ENCODE results near the gene USP25.

The USP25 gene

GRCh38 chr21:15826908-15827601 lies 97.3 kb downstream of the USP25 start:
- no peak overlapping the region for H4K8ac ChIP-seq (ENCODE audit: low read depth, low read length)
- no peak overlapping the region for H2BK120ac ChIP-seq (ENCODE audit: insufficient read depth, low read length, poor library complexity)
- no peak overlapping the region for H2BK12ac ChIP-seq (ENCODE audit: low read length)
- H3K27ac ChIP-seq (ENCODE audit: low read depth, low read length), result no peak overlapping the region
- no peak overlapping the region for H3K14ac ChIP-seq (ENCODE audit: low read length)
- no peaks in the 10 kb centered on the region for H3K9me3 ChIP-seq (ENCODE audit: insufficient read depth, low read depth, low read length)
- H3K4ac ChIP-seq (ENCODE audit: low read depth, low read length), result no peak overlapping the region
- H4K91ac ChIP-seq (ENCODE audit: low read depth, low read length), result no peak overlapping the region
- H2BK5ac ChIP-seq (ENCODE audit: low read depth, low read length, poor library complexity), result no peak overlapping the region
- no peak overlapping the region for H2AFZ ChIP-seq (ENCODE audit: insufficient read depth, low read length, poor library complexity)
- H3K4me2 ChIP-seq (ENCODE audit: low read length), result no peak overlapping the region
- no peaks in the 10 kb centered on the region for H3K79me1 ChIP-seq (ENCODE audit: low read length)
- no peak for DNase-seq
- H3K36me3 ChIP-seq (ENCODE audit: control insufficient read depth in 1 of 2, insufficient read depth in 2 of 2, low read length in 2 of 2), result peaks cover 7% of the 10 kb centered on the region in 2 experiments
- no peak overlapping the region for H4K12ac ChIP-seq (ENCODE audit: low read depth, low read length)
- no peak overlapping the region for H2AK5ac ChIP-seq (ENCODE audit: low read length)
- H3K23ac ChIP-seq (ENCODE audit: low read length), result no peak overlapping the region
- no peak overlapping the region for H3K4me3 ChIP-seq (ENCODE audit: low read depth, low read length)
- WGBS (ENCODE audit: extremely low coverage, insufficient coverage, insufficient read length), result no CpG with 5 or more reads among the region's 8 CpGs
- H3K18ac ChIP-seq (ENCODE audit: low read length), result no peak overlapping the region
- H3K27me3 ChIP-seq (ENCODE audit: insufficient read depth, low read length), result no peaks in the 10 kb centered on the region
- no peaks in the 10 kb centered on the region for H3K4me1 ChIP-seq (ENCODE audit: control insufficient read depth in 1 of 2, insufficient read depth in 2 of 2, low read length in 2 of 2)
- no peak overlapping the region for H3K9ac ChIP-seq (ENCODE audit: low read length)
- H3K79me2 ChIP-seq (ENCODE audit: control insufficient read depth, insufficient read depth, low read length, poor library complexity), result no peaks in the 10 kb centered on the region

GRCh38 chr21:15831497-15831896 lies 101.7 kb downstream of the USP25 start:
- Histone ChIP-seq H2BK12ac (ENCODE audit: low read length) (no peak overlapping the region), H3K4me3 (ENCODE audit: low read depth, low read length) (no peak overlapping the region), H4K12ac (ENCODE audit: low read depth, low read length) (no peak overlapping the region), H2BK120ac (ENCODE audit: insufficient read depth, low read length, poor library complexity) (no peak overlapping the region), H3K79me2 (ENCODE audit: control insufficient read depth, insufficient read depth, low read length, poor library complexity) (no peaks in the 10 kb centered on the region), H3K27ac (ENCODE audit: low read depth, low read length) (no peak overlapping the region), H2BK5ac (ENCODE audit: low read depth, low read length, poor library complexity) (no peak overlapping the region), H3K79me1 (ENCODE audit: low read length) (no peaks in the 10 kb centered on the region), H3K14ac (ENCODE audit: low read length) (no peak overlapping the region), H3K18ac (ENCODE audit: low read length) (no peak overlapping the region), H3K9ac (ENCODE audit: low read length) (no peak overlapping the region), H4K8ac (ENCODE audit: low read depth, low read length) (no peak overlapping the region), H2AK5ac (ENCODE audit: low read length) (no peak overlapping the region), H3K36me3 (ENCODE audit: control insufficient read depth in 1 of 2, insufficient read depth in 2 of 2, low read length in 2 of 2) (peaks cover 5 to 6% of the 10 kb centered on the region in 2 experiments), H3K23ac (ENCODE audit: low read length) (no peak overlapping the region), H3K9me3 (ENCODE audit: insufficient read depth, low read depth, low read length) (no peaks in the 10 kb centered on the region), H3K27me3 (ENCODE audit: insufficient read depth, low read length) (no peaks in the 10 kb centered on the region), H3K4ac (ENCODE audit: low read depth, low read length) (no peak overlapping the region), H3K4me2 (ENCODE audit: low read length) (no peak overlapping the region), H4K91ac (ENCODE audit: low read depth, low read length) (no peak overlapping the region), H3K4me1 (ENCODE audit: control insufficient read depth in 1 of 2, insufficient read depth in 2 of 2, low read length in 2 of 2) (no peaks in the 10 kb centered on the region), H2AFZ (ENCODE audit: insufficient read depth, low read length, poor library complexity) (no peak overlapping the region)
- DNase-seq, result no peak
- no CpG with 5 or more reads among the region's 4 CpGs for WGBS (ENCODE audit: extremely low coverage, insufficient coverage, insufficient read length)

GRCh38 chr21:15837645-15838044 lies 107.9 kb downstream of the USP25 start:
- Histone ChIP-seq H3K14ac (ENCODE audit: low read length) (no peak overlapping the region), H3K4ac (ENCODE audit: low read depth, low read length) (no peak overlapping the region), H4K8ac (ENCODE audit: low read depth, low read length) (no peak overlapping the region), H3K4me2 (ENCODE audit: low read length) (peak overlapping the region; percentile 23), H2BK5ac (ENCODE audit: low read depth, low read length, poor library complexity) (peak overlapping the region; percentile 63), H3K79me1 (ENCODE audit: low read length) (no peaks in the 10 kb centered on the region), H4K91ac (ENCODE audit: low read depth, low read length) (no peak overlapping the region), H3K4me3 (ENCODE audit: low read depth, low read length) (no peak overlapping the region), H3K23ac (ENCODE audit: low read length) (no peak overlapping the region), H2BK12ac (ENCODE audit: low read length) (no peak overlapping the region), H3K9ac (ENCODE audit: low read length) (no peak overlapping the region), H2AFZ (ENCODE audit: insufficient read depth, low read length, poor library complexity) (no peak overlapping the region), H3K27me3 (ENCODE audit: insufficient read depth, low read length) (no peaks in the 10 kb centered on the region), H3K4me1 (ENCODE audit: control insufficient read depth in 1 of 2, insufficient read depth in 2 of 2, low read length in 2 of 2) (peaks cover 0 to 3% of the 10 kb centered on the region in 2 experiments), H3K27ac (ENCODE audit: low read depth, low read length) (peak overlapping the region; percentile 76), H3K79me2 (ENCODE audit: control insufficient read depth, insufficient read depth, low read length, poor library complexity) (no peaks in the 10 kb centered on the region), H3K9me3 (ENCODE audit: insufficient read depth, low read depth, low read length) (no peaks in the 10 kb centered on the region), H4K12ac (ENCODE audit: low read depth, low read length) (no peak overlapping the region), H3K36me3 (ENCODE audit: control insufficient read depth in 1 of 2, insufficient read depth in 2 of 2, low read length in 2 of 2) (peaks cover 3 to 4% of the 10 kb centered on the region in 2 experiments), H2BK120ac (ENCODE audit: insufficient read depth, low read length, poor library complexity) (no peak overlapping the region), H2AK5ac (ENCODE audit: low read length) (no peak overlapping the region), H3K18ac (ENCODE audit: low read length) (no peak overlapping the region)
- no CpG with 5 or more reads among the region's 4 CpGs for WGBS (ENCODE audit: extremely low coverage, insufficient coverage, insufficient read length)
- DNase-seq, result no peak

DNA sequence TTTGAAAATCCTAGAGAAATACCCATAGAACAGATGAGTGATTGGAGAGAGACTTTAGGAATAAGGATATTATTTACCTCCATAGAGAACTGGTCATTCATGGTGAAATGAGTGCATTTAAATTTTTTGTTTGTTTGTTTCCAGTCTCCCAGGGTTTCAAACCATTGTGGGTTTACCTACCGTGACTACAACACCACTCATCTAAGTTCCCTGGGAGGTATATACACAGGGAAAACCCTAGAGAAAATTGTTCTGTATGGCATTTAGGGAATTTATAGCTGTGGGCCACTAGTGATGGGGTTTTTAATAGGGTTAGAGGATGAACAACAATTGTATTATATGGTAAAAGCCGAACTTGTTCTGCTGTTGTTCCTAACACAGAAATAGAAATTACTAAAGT lies 109.2 kb downstream of the USP25 start:
- H3K27ac ChIP-seq (ENCODE audit: low read depth, low read length), result no peak overlapping the region
- WGBS (ENCODE audit: extremely low coverage, insufficient coverage, insufficient read length), result no CpG with 5 or more reads among the region's 2 CpGs
- H3K14ac ChIP-seq (ENCODE audit: low read length), result no peak overlapping the region

More for the DNA sequence above, 109.2 kb downstream of the USP25 start:
- Histone ChIP-seq H3K36me3 (ENCODE audit: control insufficient read depth in 1 of 2, insufficient read depth in 2 of 2, low read length in 2 of 2) (peaks cover 2 to 3% of the 10 kb centered on the region in 2 experiments), H4K91ac (ENCODE audit: low read depth, low read length) (no peak overlapping the region), H3K18ac (ENCODE audit: low read length) (no peak overlapping the region), H2BK5ac (ENCODE audit: low read depth, low read length, poor library complexity) (no peak overlapping the region), H3K9ac (ENCODE audit: low read length) (no peak overlapping the region), H3K4me1 (ENCODE audit: control insufficient read depth in 1 of 2, insufficient read depth in 2 of 2, low read length in 2 of 2) (peaks cover 0 to 3% of the 10 kb centered on the region in 2 experiments), H3K4me2 (ENCODE audit: low read length) (no peak overlapping the region), H3K4ac (ENCODE audit: low read depth, low read length) (no peak overlapping the region), H3K4me3 (ENCODE audit: low read depth, low read length) (no peak overlapping the region), H2AK5ac (ENCODE audit: low read length) (no peak overlapping the region), H3K79me1 (ENCODE audit: low read length) (no peaks in the 10 kb centered on the region), H4K8ac (ENCODE audit: low read depth, low read length) (no peak overlapping the region), H4K12ac (ENCODE audit: low read depth, low read length) (no peak overlapping the region), H3K79me2 (ENCODE audit: control insufficient read depth, insufficient read depth, low read length, poor library complexity) (no peaks in the 10 kb centered on the region), H2AFZ (ENCODE audit: insufficient read depth, low read length, poor library complexity) (no peak overlapping the region), H3K9me3 (ENCODE audit: insufficient read depth, low read depth, low read length) (no peaks in the 10 kb centered on the region), H3K27me3 (ENCODE audit: insufficient read depth, low read length) (no peaks in the 10 kb centered on the region), H2BK12ac (ENCODE audit: low read length) (no peak overlapping the region), H2BK120ac (ENCODE audit: insufficient read depth, low read length, poor library complexity) (no peak overlapping the region), H3K23ac (ENCODE audit: low read length) (no peak overlapping the region)
- peak; percentile 8 to 66 for DNase-seq

All from trophoblast cell (in vitro differentiated cells and primary cell).